ENCODE results near the gene GIMAP4. TPM values are rescaled to one million over a fixed set of nuclear protein-coding genes. Genes with fewer than 3 reads are reported as not detected.
"Not testable (repeated sequence)": the region's sequence is repeated elsewhere in the genome, so short reads cannot be mapped to it uniquely, and the experiment has no call there.

Gene GIMAP4
- total RNA-seq, 1 experiment from 2014 or later = not detected

DNA sequence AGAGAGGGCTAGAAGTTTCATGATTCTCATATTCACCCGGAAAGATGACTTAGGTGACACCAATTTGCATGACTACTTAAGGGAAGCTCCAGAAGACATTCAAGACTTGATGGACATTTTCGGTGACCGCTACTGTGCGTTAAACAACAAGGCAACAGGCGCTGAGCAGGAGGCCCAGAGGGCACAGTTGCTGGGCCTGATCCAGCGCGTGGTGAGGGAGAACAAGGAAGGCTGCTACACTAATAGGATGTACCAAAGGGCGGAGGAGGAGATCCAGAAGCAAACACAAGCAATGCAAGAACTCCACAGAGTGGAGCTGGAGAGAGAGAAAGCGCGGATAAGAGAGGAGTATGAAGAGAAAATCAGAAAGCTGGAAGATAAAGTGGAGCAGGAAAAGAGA, 5.3 kb downstream of the GIMAP4 start:
- in situ Hi-C loops (cut with HindIII; ENCODE audit: low sequenced_read_pairs) = no loop called here
- no peak for DNase-seq (ENCODE audit: low spot score)

DNA sequence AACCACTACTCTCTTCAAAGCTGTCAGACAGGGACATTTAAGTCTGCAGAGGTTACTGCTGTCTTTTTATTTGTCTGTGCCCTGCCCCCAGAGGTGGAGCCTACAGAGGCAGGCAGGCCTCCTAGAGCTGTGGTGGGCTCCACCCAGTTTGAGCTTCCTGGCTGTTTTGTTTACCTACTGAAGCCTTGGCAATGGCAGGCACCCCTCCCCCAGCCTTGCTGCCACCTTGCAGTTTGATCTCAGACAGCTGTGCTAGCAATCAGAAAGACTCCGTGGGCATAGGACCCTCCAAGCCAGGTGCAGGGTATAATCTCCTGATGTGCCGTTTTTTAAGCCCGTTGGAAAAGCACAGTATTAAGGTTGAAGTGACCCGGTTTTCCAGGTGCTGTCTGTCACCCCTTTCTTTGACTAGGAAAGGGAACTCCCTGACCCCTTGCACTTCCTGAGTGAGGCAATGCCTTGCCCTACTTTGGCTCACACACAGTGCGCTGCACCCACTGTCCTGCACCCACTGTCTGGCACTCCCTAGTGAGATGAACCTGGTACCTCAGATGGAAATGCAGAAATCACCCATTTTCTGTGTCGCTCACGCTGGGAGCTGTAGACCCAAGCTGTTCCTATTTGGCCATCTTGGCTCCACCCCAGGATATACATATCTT, 12.9 kb downstream of the GIMAP4 start:
- in situ Hi-C loops (cut with HindIII; ENCODE audit: low sequenced_read_pairs); DNase-seq (ENCODE audit: low spot score): not testable (repeated sequence)

DNA sequence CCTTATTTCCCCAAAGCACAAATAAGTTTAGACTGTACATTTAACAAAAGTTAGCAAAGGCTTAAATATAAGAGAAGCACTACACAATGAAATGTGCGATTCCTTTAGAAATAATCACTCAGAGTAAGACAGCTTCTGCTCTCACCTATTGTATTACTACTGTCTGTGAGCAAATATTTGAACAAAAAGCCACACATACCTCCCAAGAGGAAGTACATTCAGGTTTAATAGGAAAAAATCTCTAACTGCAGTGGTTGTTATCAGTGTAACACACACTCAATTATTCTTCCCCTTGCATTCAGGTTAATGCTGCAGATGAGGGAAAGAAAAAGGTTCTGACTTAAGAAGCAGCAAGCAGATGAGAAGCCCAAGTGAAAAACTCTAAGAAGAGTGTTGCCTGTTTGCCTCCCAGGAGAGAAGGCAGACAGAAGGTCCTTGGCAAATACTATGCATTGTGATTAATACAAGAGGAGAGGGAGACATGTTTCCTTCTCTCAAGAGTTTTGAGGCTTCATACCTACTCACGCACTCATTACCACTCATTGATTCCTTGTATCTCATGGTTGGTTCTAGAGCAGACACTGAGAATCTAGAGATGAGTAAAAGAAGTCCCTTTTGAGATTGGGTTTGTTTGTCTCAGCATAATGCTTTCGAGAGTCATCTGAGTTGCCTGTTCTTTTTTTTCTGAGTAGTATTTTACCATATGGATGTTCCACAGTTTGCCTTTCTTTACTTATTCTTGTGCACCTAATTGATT, 13.6 kb downstream of the GIMAP4 start:
- DNase-seq (ENCODE audit: low spot score) = no peak
- in situ Hi-C loops (cut with HindIII; ENCODE audit: low sequenced_read_pairs) = no loop called here

DNA sequence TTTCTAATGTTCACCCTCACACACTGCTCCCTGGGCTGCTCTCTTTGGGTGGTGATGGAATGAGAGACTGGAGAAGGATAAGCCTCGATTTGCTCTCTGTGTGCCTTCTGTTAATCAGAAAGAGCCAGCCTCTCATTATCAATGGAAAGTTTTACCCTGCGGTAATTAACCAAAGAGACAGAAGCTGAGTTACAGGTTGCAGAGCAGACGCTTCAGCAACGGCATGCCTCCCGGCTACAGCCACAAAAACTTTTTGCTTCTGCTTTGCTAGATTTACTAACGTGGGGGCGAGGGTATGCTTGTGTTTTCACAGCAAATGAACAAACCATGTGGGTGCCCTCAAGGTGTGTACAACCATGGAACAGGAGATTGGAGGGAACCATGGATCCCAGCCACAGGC, 18.0 kb downstream of the GIMAP4 start:
- in situ Hi-C loops (cut with HindIII; ENCODE audit: low sequenced_read_pairs) = no loop called here
- DNase-seq (ENCODE audit: low spot score) = no peak

DNA sequence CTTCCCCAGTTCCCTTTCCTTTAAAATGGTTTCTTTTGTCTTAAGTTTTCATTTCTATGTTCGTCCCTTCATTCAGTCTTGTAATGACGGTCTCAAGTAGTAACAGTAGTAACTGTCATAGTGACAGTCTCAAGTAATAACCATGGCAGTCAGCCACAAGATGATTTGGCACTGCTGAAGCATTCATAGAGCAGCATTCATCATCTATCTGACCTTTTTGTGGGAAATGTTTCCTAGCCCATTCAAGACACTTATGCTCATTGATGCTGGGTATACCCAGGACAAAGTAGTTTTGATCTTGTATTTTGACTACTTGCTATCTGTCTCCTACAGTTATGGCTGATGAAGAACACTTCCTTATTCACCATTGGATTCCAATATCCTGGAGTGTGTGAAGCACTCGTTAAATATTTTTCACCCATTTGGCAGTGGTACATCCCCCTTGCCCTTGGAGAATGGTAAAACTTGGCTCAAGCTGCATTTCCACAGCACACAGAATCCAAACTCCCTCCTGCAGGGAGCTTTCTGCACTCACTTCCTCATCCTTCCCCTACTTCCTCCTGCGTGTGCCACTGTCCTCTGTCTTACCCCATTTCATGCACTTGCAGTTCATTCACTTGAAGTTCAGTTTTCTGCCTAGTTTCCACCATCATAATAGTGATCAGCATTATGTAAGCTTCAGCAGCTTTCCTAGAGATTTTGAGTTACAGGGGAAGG, 19.0 kb downstream of the GIMAP4 start:
- in situ Hi-C loops (cut with HindIII; ENCODE audit: low sequenced_read_pairs) = no loop called here
- no peak for DNase-seq (ENCODE audit: low spot score)

DNA sequence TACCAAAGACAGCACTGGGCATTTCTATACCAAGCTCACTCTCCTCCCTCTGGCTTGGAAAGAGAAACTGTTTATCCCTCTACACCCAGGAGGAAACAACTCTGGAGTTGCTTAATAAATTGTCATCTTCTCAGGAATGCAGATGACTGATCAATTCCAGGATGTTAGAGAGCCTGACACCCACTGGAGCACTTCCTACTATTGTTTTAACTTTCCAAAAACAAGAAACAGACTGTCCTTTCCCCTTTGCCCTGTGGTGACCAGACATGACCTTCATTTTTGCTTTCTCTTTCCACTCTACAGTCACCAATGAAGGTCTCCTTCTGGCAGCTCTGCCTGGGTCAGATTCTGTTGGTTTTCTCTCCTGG, 19.6 kb downstream of the GIMAP4 start:
- no peak for DNase-seq (ENCODE audit: low spot score)
- in situ Hi-C loops (cut with HindIII; ENCODE audit: low sequenced_read_pairs) = no loop called here

DNA sequence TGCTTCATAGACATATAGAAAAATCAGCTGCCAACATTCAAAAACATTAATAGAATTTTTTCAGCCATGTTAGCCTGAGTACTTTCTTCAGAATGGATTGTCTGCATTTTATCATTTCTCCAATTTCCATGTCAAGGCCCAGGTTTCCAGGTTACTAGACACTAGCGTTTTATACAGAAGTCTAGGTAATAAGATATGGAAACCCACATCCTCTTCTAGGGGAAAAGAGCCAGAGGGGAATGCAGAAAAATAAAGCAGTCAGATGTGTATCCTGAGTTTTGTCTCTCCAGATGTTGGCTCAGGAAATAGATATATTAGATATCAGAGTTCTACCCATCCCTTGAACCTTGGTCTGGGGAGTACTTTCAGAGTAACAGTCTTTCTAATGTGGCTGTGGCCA, 20.4 kb downstream of the GIMAP4 start:
- DNase-seq (ENCODE audit: low spot score) = no peak
- in situ Hi-C loops (cut with HindIII; ENCODE audit: low sequenced_read_pairs) = no loop called here

DNA sequence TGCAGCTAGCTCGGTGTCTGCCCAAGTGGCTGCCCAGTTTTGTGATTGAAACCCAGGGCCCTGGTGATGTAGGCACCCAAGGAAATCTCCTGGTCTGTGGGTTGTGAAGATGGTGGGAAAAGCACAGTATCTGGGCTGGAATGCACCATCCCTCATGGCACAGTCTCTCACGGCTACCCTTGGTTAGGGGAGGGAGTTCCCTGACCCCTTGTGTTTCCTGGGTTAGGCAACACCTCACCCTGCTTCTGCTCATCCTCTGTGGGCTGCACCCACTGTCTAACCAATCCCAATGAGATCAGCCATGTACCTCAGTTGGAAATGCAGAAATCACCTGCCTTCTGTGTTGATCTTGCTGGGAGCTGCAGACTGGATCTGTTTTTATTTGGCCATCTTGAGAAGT, 27.6 kb downstream of the GIMAP4 start:
- in situ Hi-C loops (cut with HindIII; ENCODE audit: low sequenced_read_pairs) = no loop called here
- DNase-seq (ENCODE audit: low spot score) = no peak

DNA sequence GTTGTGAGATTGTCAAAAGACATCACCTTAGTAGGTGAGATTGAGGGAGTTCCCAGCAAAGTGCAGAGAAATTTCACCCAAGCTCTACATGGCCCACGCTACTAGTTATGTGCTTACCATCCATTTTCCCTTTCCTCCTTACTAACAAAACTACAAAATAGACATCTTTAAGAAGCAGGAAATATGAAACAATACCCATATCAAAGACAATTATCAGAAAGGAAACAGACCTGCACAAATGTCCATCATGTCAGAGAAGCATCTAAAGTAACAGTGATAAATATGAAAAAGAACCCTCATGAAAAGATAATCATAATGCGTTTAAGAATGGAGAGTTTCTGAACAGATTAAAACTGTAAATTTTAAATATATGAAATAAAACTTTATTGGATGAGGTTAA, 28.2 kb downstream of the GIMAP4 start:
- in situ Hi-C loops (cut with HindIII; ENCODE audit: low sequenced_read_pairs) = no loop called here
- no peak for DNase-seq (ENCODE audit: low spot score)

DNA sequence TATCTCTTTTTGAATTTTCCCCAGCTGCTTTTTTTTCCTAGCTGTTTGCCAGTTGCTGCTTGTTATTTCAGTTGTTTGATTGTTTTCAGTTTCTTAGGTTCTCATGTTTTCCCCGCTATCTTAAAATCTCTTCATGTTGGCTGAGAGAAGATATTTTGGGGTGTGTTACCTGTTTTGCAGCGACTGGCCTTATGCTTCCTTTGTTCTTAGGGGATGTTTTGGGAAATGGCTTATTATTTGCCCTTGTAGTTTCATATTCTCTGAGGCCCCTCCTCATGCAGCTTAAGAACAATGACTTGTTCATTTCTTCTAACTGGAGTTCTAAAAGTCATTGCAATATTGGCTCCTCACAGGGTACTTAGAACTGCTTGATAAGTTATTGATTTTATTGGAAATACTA, 36.4 kb downstream of the GIMAP4 start:
- DNase-seq (ENCODE audit: low spot score); in situ Hi-C loops (cut with HindIII; ENCODE audit: low sequenced_read_pairs): not testable (repeated sequence)

DNA sequence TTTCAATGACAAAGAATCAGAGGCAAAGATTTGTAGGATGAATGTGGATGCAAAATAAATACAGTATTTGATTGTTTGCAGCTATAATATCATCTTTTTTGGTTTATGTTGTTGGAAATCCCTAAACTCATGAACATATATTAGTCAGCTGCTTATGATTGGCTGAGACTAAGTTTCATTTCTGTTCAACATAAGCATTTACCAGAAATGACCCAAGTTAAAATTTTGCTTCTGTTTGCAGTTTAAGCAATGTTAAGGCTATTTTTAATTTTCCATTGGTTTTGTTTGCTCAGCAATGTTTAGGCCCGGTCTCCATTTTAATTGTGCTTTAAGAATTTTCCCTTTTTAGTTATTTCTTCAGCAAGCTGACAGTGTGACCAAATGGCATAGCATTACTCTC, 43.0 kb downstream of the GIMAP4 start:
- in situ Hi-C loops (cut with HindIII; ENCODE audit: low sequenced_read_pairs) = no loop called here
- DNase-seq (ENCODE audit: low spot score) = no peak

DNA sequence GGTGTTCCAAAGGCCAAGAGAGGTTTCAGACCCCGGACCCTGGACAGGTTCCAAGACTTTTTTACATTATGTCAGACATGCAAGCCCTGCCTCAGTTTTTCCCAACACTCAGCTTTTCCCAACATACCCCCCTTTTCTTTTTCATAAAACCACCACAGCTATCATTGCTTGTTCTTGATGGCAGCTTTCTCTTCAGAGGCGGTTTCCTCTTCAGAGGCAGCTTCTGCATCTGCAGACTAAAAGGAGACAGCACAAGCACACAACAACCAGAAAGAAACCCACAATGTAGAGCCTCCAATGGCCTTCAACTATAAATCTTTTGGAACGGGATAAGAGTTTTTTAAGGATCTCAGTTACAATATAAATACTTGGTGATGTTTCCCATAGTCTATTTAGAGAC, 45.7 kb downstream of the GIMAP4 start:
- in situ Hi-C loops (cut with HindIII; ENCODE audit: low sequenced_read_pairs) = no loop called here
- DNase-seq (ENCODE audit: low spot score) = no peak

DNA sequence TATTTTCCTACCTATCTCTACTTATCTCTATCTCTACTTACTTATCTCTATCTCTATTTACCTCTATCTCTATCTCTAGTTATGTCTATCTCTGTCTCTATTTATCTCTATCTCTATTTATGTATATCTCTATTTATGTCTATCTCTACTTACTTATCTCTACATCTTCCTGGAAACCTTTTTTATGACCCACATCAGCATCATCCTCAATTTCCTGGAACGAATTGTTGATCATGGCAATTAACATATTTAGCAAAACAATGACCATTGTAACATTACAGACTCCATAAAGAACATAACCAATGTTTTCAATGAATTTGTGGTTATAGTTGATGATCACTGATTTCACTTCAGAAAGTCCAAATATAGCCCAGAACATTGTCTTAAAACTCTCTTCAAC, 46.7 kb downstream of the GIMAP4 start:
- in situ Hi-C loops (cut with HindIII; ENCODE audit: low sequenced_read_pairs) = no loop called here
- no peak for DNase-seq (ENCODE audit: low spot score)

DNA sequence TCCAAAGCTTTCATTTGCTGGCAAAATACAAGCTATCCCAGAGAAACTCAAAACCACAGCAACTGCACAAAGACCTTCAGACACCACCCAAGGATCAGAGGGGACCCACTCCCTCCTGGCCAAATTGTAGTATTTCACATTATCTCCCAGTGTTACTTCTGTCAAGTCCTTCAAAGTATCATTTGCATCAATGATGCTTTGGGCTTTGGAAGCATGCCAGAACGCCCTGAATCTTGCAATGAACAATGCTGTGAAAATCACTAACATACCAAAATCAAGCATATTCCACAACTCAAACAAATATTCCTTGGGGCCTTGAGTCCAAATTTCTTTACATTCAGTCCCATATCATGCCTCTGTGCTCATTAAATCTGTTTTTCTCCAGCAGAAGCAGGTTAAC, 47.2 kb downstream of the GIMAP4 start:
- DNase-seq (ENCODE audit: low spot score); in situ Hi-C loops (cut with HindIII; ENCODE audit: low sequenced_read_pairs): not testable (repeated sequence)

DNA sequence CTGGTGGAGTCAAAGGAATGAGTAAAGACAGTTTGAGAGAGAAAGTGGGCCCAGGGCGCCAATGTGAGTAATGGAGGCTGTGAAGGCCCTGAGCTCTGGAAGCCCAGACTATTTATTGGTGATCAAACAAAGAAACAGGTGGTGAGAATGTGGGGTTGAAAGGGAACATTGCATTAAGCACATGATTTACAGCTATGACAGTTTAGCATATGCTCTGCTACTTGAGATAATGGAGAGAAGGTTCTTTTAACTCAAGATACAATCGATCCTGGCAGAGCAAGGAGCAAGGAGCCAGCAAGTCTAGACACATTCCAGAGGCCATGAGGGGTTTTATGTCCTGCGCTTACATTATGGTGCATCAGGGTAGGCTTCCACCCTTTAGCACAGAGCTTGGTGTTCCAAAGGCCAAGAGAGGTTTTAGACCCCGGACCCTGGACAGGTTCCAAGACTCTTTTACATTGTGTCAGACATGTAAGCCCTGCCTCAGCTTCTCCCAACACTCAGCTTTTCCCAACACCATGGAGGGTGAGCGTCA, 48.1 kb downstream of the GIMAP4 start:
- in situ Hi-C loops (cut with HindIII; ENCODE audit: low sequenced_read_pairs); DNase-seq (ENCODE audit: low spot score): not testable (repeated sequence)

DNA sequence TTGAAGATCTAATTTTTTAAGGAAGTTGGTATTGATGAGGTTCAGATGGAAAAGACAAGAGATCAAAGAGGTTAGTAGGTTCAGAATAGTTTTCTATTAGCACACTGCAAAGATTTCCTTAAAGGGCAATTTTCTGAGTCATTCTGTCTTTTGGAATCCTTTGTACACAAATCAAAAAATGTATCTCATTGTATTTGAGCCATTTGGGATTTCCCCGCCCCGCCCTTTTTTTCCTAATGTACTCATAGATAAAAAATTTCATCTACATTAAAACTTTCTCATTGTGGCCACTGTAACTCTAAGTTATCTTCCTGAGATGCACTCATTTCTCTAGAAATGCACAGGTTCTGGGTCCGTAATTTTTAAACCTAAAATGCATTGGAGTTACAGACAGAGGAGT, 52.9 kb downstream of the GIMAP4 start:
- in situ Hi-C loops (cut with HindIII; ENCODE audit: low sequenced_read_pairs) = no loop called here
- DNase-seq (ENCODE audit: low spot score) = no peak

DNA sequence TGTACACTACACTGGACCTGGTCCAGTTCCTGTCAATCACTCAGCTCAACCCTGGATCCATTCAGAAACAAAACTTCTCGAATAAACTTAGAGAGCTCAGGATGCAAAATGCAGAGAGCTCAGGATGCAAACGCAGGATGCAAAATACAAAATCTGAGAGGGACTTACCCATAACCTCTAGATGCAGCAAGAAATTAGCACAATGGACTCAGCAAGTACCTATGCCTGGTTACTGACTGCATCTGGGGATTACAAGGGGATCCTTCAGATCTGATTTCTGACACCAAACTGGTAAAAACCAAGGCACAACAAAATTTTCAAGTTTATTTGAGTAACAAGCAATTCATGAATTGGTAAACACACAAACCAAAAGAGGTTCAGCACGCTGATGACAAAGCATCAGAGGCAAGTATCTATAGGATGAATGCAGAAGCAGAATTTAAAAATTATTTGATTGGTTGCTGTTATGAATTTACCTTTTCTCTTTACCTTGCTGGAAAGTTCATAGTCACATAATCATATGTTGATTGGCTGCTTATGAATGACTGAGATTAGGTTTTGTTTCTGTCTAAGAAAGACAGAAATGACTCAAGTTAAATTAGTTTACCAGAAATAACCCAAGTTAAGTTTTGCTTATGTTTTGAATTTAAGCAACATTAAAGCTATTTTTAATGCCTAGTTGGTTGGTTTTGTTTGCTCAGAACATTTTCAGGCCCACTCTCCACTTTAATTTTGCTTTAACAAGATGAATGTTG, 53.6 kb downstream of the GIMAP4 start:
- in situ Hi-C loops (cut with HindIII; ENCODE audit: low sequenced_read_pairs) = no loop called here
- DNase-seq (ENCODE audit: low spot score) = no peak

DNA sequence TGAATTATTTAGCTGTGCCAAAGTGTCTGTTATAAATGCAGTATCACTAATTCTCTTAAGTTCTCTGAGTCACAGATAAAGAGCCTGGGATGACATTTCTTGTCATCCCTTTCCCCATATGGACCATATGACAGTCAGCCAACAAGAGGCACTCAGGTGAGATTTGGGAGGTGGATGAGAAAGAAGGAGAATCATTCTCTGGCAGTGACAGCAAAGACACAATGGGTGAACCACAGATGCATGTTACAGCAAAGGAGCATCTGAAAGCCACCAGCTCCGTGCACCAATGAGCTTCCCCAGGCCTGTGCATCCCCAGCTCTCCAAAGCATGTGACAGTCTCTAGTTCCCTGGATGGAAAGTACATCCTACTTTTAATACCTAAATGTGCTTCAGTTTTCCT, 54.2 kb downstream of the GIMAP4 start:
- in situ Hi-C loops (cut with HindIII; ENCODE audit: low sequenced_read_pairs) = no loop called here
- DNase-seq (ENCODE audit: low spot score) = no peak

Data from G401 (cell line).